ENCODE data around the gene PLXNB3. TPM values are rescaled to one million over a fixed set of nuclear protein-coding genes. Genes with fewer than 3 reads are reported as not detected.

PLXNB3 gene
- total RNA-seq, 1 experiment from 2014 or later, result 2.5 TPM

- TF ChIP-seq PRDM15 (CRISPR knock-in tag; IDR thresholded peaks at IDR 0.05) (no peak), NFATC4 (CRISPR knock-in tag; IDR thresholded peaks at IDR 0.05) (no peak), GRHL2 (CRISPR knock-in tag; IDR thresholded peaks at IDR 0.05; ENCODE audit: insufficient replicate concordance, severe bottlenecking) (no peak), PREB (CRISPR knock-in tag; IDR thresholded peaks at IDR 0.05; ENCODE audit: borderline replicate concordance) (no peak)
Observed at GRCh38 chrX:153764786-153765137, 713 bp downstream of the PLXNB3 start (continued).

- H3K4me3 Mint-ChIP-seq, result no peak overlapping the region
- POLR2A ChIA-PET, result no interaction called here
- no peak for ATAC-seq
Observed at GRCh38 chrX:153765138-153766079, 1.4 kb downstream of the PLXNB3 start.

More at GRCh38 chrX:153765138-153766079, 1.4 kb downstream of the PLXNB3 start:
- no peaks in the 10 kb centered on the region for H3K27me3 Mint-ChIP-seq (ENCODE audit: low read depth)
- DNase-seq (ENCODE audit: low spot score), result no peak
- TF ChIP-seq GRHL2 (CRISPR knock-in tag; IDR thresholded peaks at IDR 0.05; ENCODE audit: insufficient replicate concordance, severe bottlenecking) (no peak), RELA (CRISPR knock-in tag; IDR thresholded peaks at IDR 0.05; ENCODE audit: borderline replicate concordance) (no peak), ZNF121 (CRISPR knock-in tag; IDR thresholded peaks at IDR 0.05) (no peak), EMX1 (CRISPR knock-in tag; IDR thresholded peaks at IDR 0.05) (no peak), ZBTB21 (CRISPR knock-in tag; IDR thresholded peaks at IDR 0.05; ENCODE audit: borderline replicate concordance) (no peak), E2F5 (CRISPR knock-in tag; IDR thresholded peaks at IDR 0.05) (no peak), FOXP1 (CRISPR knock-in tag; IDR thresholded peaks at IDR 0.05; ENCODE audit: borderline replicate concordance) (no peak), CDX4 (CRISPR knock-in tag; IDR thresholded peaks at IDR 0.05; ENCODE audit: borderline replicate concordance) (no peak), CBFB (CRISPR knock-in tag; IDR thresholded peaks at IDR 0.05; ENCODE audit: low read depth) (no peak), ZNF423 (CRISPR knock-in tag; IDR thresholded peaks at IDR 0.05) (no peak), RORB (CRISPR knock-in tag; IDR thresholded peaks at IDR 0.05) (no peak), ATF1 (CRISPR knock-in tag; IDR thresholded peaks at IDR 0.05) (no peak), ATF2 (CRISPR knock-in tag; IDR thresholded peaks at IDR 0.05; ENCODE audit: borderline replicate concordance, low read depth) (no peak)
- CTCF ChIA-PET, result interaction anchor here (1.2 to 3.6 kb wide), 4 partner anchors 39 to 182 kb away, joined by 4 to 14 read pairs (median 4); no protein-coding TSS in a partner anchor
- H3K36me3 Mint-ChIP-seq, result no peaks in the 10 kb centered on the region
- H3K4me1 Mint-ChIP-seq, result peaks cover 3% of the 10 kb centered on the region; the same call in 1 of the 2 replicates
- H3K27ac Mint-ChIP-seq, result no peak overlapping the region
- no peaks in the 10 kb centered on the region for H3K9me3 Mint-ChIP-seq

All from WTC11 (cell line).